K562 (cell line): Measurements from ENCODE around the gene LBP. TPM values are rescaled to one million over a fixed set of nuclear protein-coding genes. Genes with fewer than 3 reads are reported as not detected.
A peak's percentile ranks its signal among the peaks of the same experiment; 100 is the strongest.

Experiments
- CHD2 ChIP-seq: IDR thresholded peaks from 2 replicates; pipeline ENCODE4 v1.6.1; 2011; ENCODE audit warnings: low read depth, low read length
- CREB3 ChIP-seq: fragments of 450-650 bp; conservative IDR thresholded peaks from 2 replicates; pipeline ENCODE4 v1.6.1; 2016; ENCODE audit warnings: missing genetic modification characterization, low read depth, mild to moderate bottlenecking, missing compliant biosample characterization, moderate library complexity
- MGA ChIP-seq: fragments of 450-650 bp; IDR thresholded peaks from 2 replicates; pipeline ENCODE4 v1.6.1; 2016; ENCODE audit warnings: mild to moderate bottlenecking, moderate library complexity
- SAFB2 ChIP-seq: fragments of 200-400 bp; formaldehyde crosslinking; IDR thresholded peaks from 2 replicates; pipeline ENCODE4 v1.6.1; 2018; ENCODE audit warnings: borderline replicate concordance, low read length, low read depth, moderate library complexity; ENCODE audit not compliant: severe bottlenecking
- ZBTB40 ChIP-seq, 2 experiments: fragments of 450-650 bp in 1 of 2; sonication (generic) in 1 of 2; formaldehyde crosslinking in 1 of 2; IDR thresholded peaks; 2 replicates each; pipeline versions ENCODE4 v1.7.1 to v1.9.0; 2016 to 2022; ENCODE audit warnings: inconsistent platforms in 1 of 2, mild to moderate bottlenecking in 1 of 2, missing genetic modification reagents in 1 of 2
- polyA plus RNA-seq, 8 experiments: library from polyadenylated mRNA; depleted of rRNA in 4 of 8; stranded (reverse) in 5 of 8; unstranded in 3 of 8; fragments of >200 nt; fragmentation: Nextera tagmentation in 2 of 8; fragmentation: Illumina TruSeq in 1 of 8; extraction: Ambion mirVana in 2 of 8; extraction: Trizol in 1 of 8; gene quantifications; 2 replicates each; pipeline versions ENCODE4 v1.2.1 to v1.2.3, GENCODE V29; 2011 to 2014; ENCODE audit warnings: inconsistent platforms in 1 of 8, missing spikeins in 1 of 8
- total RNA-seq, 7 experiments: library from RNA; depleted of rRNA in 6 of 7; stranded (reverse); fragments of >200 nt in 6 of 7; fragmentation: Illumina TruSeq in 2 of 7; extraction: Trizol in 2 of 7; gene quantifications; 2 replicates each; pipeline versions ENCODE4 v1.2.1 to v1.2.3, GENCODE V29; 2011 to 2021; ENCODE audit warnings: low replicate concordance in 1 of 7

The LBP gene
- total and polyA plus RNA-seq, 9 of the 15 experiments (the other 6 are each of a cell fraction or from before 2014, with no cell fraction given): 0.06 to 0.31 (median 0.09) TPM; not detected in 3

DNA sequence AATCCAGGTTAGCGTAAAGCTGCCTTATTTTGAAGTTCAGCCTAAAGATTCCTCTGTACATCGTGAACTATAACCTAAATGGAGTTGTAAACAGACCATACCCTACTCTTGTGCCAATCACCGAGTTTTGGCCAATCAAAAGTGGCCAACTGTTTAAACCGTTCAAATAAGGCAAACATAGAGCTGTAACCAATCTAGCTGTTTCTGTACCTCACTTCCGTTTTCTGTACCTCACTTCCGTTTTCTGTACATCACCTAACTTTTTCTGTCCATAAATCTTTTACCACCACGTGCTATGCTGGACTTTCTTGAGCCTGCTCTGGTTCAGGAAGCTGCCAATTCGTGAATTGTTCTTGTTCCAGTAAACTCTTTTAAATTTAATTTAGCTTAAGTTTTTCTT is 39.7 kb downstream of the LBP start (continued):
- TF ChIP-seq SAFB2 (no peak), ZBTB40 (IDR thresholded peaks at IDR 0.05) (peak; percentile 80), ZBTB40 (CRISPR knock-in tag; IDR thresholded peaks at IDR 0.05) (no peak), CREB3 (tag) (no peak), CHD2 (no peak), MGA (peak; percentile 41)
